ENCODE measurements around the gene CDK14. TPM values are rescaled to one million over a fixed set of nuclear protein-coding genes. Genes with fewer than 3 reads are reported as not detected.

CDK14 gene
- total and polyA plus RNA-seq, 2 of the 8 experiments (the other 6 are each of a cell fraction or from before 2014, with no cell fraction given): 5.5 to 47.3 TPM

GRCh38 chr7:90939666-90940065 is 343.5 kb downstream of the CDK14 start:
- POLR2A ChIA-PET (ENCODE audit: partially characterized antibody): no interaction called here
- FAIRE-seq: no peak
- H4K91ac ChIP-seq (replicated peaks; ENCODE audit: insufficient read length, low read length): no peak overlapping the region
- TF ChIP-seq POLR2A (IDR thresholded peaks at IDR 0.05; ENCODE audit: control extremely low read depth in 1 of 2, low read depth in 2 of 2, low read length in 2 of 2) (no peak), TBP (IDR thresholded peaks at IDR 0.05; ENCODE audit: low read depth, low read length) (no peak), RFX5 (IDR thresholded peaks at IDR 0.05; ENCODE audit: borderline replicate concordance, low read depth, low read length) (no peak), BRCA1 (IDR thresholded peaks at IDR 0.05; ENCODE audit: low read depth, low read length) (no peak), ASH2L (IDR thresholded peaks at IDR 0.05; ENCODE audit: low read length) (no peak), SIX5 (IDR thresholded peaks at IDR 0.05; ENCODE audit: low read depth, low read length) (no peak), SRF (IDR thresholded peaks at IDR 0.05; ENCODE audit: low read depth, low read length) (no peak), KDM1A (IDR thresholded peaks at IDR 0.05; ENCODE audit: borderline replicate concordance, low read length) (no peak), HDAC6 (IDR thresholded peaks at IDR 0.05; ENCODE audit: low read depth, low read length) (no peak), SP1 (IDR thresholded peaks at IDR 0.05; ENCODE audit: low read depth, low read length) (no peak), EP300 (IDR thresholded peaks at IDR 0.05; ENCODE audit: borderline replicate concordance in 1 of 2, low read depth in 2 of 2, low read length in 2 of 2) (no peak), GABPA (IDR thresholded peaks at IDR 0.05; ENCODE audit: borderline replicate concordance, insufficient read depth, low read length) (no peak), TCF12 (IDR thresholded peaks at IDR 0.05; ENCODE audit: low read depth, low read length) (no peak), HDAC2 (IDR thresholded peaks at IDR 0.05; ENCODE audit: borderline replicate concordance in 1 of 2, low read depth in 2 of 2, low read length in 2 of 2) (no peak)
- TF ChIP-seq, protein P1, sequence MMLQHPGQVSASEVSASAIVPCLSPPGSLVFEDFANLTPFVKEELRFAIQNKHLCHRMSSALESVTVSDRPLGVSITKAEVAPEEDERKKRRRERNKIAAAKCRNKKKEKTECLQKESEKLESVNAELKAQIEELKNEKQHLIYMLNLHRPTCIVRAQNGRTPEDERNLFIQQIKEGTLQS (IDR thresholded peaks at IDR 0.05; ENCODE audit: insufficient read depth, low read depth, low read length): no peak

More at GRCh38 chr7:90939666-90940065, 343.5 kb downstream of the CDK14 start:
- H4K8ac ChIP-seq (ENCODE audit: extremely low read depth, insufficient read depth, low read length): no peak overlapping the region
- no peaks in the 10 kb centered on the region for H3K9me3 ChIP-seq (ENCODE audit: insufficient read depth in 2 of 2, low read depth in 1 of 2, low read length in 1 of 2)
- H3K4me1 ChIP-seq (replicated peaks in 1 of 4; ENCODE audit: control insufficient read depth in 3 of 4, insufficient read depth in 4 of 4, low read length in 3 of 4): no peaks in the 10 kb centered on the region
- no peak overlapping the region for H3K9ac ChIP-seq (replicated peaks in 1 of 4; ENCODE audit: extremely low read depth in 1 of 4, low read depth in 3 of 4, low read length in 3 of 4)
- no peak overlapping the region for H4K5ac ChIP-seq (ENCODE audit: insufficient read length, low read depth, low read length)
- H2AFZ ChIP-seq (ENCODE audit: low read length): no peak overlapping the region
- no peaks in the 10 kb centered on the region for H3K23me2 ChIP-seq (ENCODE audit: low read depth, low read length)
- no peak overlapping the region for H2BK15ac ChIP-seq (ENCODE audit: low read length)
- no peak overlapping the region for H3K27ac ChIP-seq (ENCODE audit: low read depth, low read length)
- H3K56ac ChIP-seq (replicated peaks; ENCODE audit: insufficient read length, low read depth, low read length): no peak overlapping the region
- H3K4me3 ChIP-seq (ENCODE audit: extremely low read depth in 1 of 4, insufficient read depth in 2 of 4, low read depth in 3 of 4, low read length in 4 of 4): no peak overlapping the region
- no peaks in the 10 kb centered on the region for H3K36me3 ChIP-seq (ENCODE audit: control insufficient read depth in 2 of 4, insufficient read depth in 4 of 4, low read length in 3 of 4)
- H2BK120ac ChIP-seq (replicated peaks; ENCODE audit: low read depth, low read length): no peak overlapping the region
- H3K4ac ChIP-seq (replicated peaks; ENCODE audit: insufficient read length, low read depth, low read length): no peak overlapping the region
- H3K27me3 ChIP-seq (replicated peaks in 1 of 4; ENCODE audit: control insufficient read depth in 3 of 4, extremely low read depth in 1 of 4, insufficient read depth in 3 of 4, low read length in 3 of 4): no peaks in the 10 kb centered on the region
- no peak overlapping the region for H3K14ac ChIP-seq (ENCODE audit: insufficient read length)
- H2BK12ac ChIP-seq (ENCODE audit: low read depth, low read length): no peak overlapping the region
- no peaks in the 10 kb centered on the region for H4K20me1 ChIP-seq (replicated peaks in 1 of 2; ENCODE audit: control insufficient read depth in 1 of 2, insufficient read depth in 2 of 2, low read length in 2 of 2)
- no peak overlapping the region for H3K23ac ChIP-seq (ENCODE audit: insufficient read length)
- CTCF ChIA-PET (ENCODE audit: partially characterized antibody): interaction anchor here (1.9 kb wide), 1 partner anchor 11 kb away, joined by 5 read pairs; no protein-coding TSS in a partner anchor
- 87% methylated on average over 3 of the region's 3 CpGs; no CpG with 5 or more reads in 1 of the 2 experiments for WGBS, 2 experiments (ENCODE audit: extremely low coverage in 1 of 2, insufficient coverage in 1 of 2, insufficient read length in 1 of 2, insufficient replicate concordance in 2 of 2, low coverage in 1 of 2, low lambda C conversion rate in 2 of 2, missing lambda C conversion rate in 1 of 2)
- no peak overlapping the region for H2AK5ac ChIP-seq (ENCODE audit: low read depth, low read length)
- no peak overlapping the region for H2BK5ac ChIP-seq (ENCODE audit: low read depth, low read length)
- no peaks in the 10 kb centered on the region for H3K79me2 ChIP-seq (ENCODE audit: control insufficient read depth in 1 of 2, insufficient read depth in 2 of 2, low read length in 2 of 2)
- no peaks in the 10 kb centered on the region for H3K79me1 ChIP-seq (ENCODE audit: low read depth, low read length)
- H3K4me2 ChIP-seq (ENCODE audit: insufficient read depth in 1 of 2, low read depth in 2 of 2, low read length in 2 of 2): no peak overlapping the region
- no peak overlapping the region for H2BK20ac ChIP-seq (ENCODE audit: low read length)
- no peak overlapping the region for H3K18ac ChIP-seq (ENCODE audit: extremely low read depth, low read length)
- no peak for DNase-seq (ENCODE audit: low read depth in 1 of 2, low spot score in 2 of 2)
